NK-92 treated with Interleukin-12 subunit alpha and Interleukin-12 subunit beta, amount 100 ng/mL, for 24 hours (cell line): ENCODE measurements around the gene MSGN1.

Experiments
- DNase-seq: peaks from one replicate; lab custom pipeline; 2025; lab: John Stamatoyannopoulos, UW

MSGN1 gene

GRCh38 chr2:17849275-17849674, 33.0 kb downstream of the MSGN1 start:
- DNase-seq = no peak

GRCh38 chr2:17850151-17850550, 33.9 kb downstream of the MSGN1 start:
- DNase-seq = no peak

- peak; percentile 4 for DNase-seq
Observed at GRCh38 chr2:17851731-17852585, 35.7 kb downstream of the MSGN1 start.

GRCh38 chr2:17853799-17854198, 37.5 kb downstream of the MSGN1 start:
- no peak for DNase-seq

GRCh38 chr2:17857021-17857420, 40.8 kb downstream of the MSGN1 start:
- DNase-seq = no peak

GRCh38 chr2:17858064-17858463, 41.8 kb downstream of the MSGN1 start:
- no peak for DNase-seq

GRCh38 chr2:17863539-17863938, 47.3 kb downstream of the MSGN1 start:
- no peak for DNase-seq

- no peak for DNase-seq
Observed at GRCh38 chr2:17864676-17865075, 48.4 kb downstream of the MSGN1 start.

GRCh38 chr2:17867133-17867532, 50.9 kb downstream of the MSGN1 start:
- DNase-seq = no peak
